ENCODE data around the gene SLC16A6.
"Not testable (repeated sequence)": the region's sequence is repeated elsewhere in the genome, so short reads cannot be mapped to it uniquely, and the experiment has no call there.

SLC16A6 gene

DNA sequence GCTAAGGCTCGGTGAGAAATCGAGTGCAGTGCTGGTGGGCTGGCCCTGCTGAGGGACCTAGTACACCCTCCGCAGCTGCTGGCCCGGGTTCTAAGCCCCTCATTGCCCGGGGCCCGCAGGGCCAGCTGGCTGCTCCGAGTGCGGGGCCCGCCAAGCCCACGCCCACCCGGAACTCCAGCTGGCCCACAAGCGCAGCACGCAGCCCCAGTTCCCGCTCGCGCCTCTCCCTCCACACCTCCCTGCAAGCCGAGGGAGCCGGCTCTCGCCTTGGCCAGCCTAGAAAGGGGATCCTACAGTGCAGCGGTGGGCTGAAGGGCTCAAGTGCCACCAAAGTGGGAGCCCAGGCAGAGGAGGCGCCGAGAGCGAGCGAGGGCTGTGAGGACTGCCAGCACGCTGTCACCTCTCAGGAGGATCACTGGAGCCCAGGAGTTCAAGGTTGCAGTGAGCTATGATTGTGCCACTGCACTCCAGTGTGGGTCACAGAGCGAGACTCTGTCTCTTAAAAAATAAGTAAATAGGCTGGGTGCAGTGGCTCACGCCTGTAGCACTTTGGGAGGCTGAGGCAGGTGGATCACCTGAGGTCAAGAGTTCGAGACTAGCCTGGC is 18.2 kb upstream of the SLC16A6 start:
- DNase-seq, result not testable (repeated sequence)

GRCh38 chr17:68308486-68308885 is 17.6 kb upstream of the SLC16A6 start:
- DNase-seq, result not testable (repeated sequence)

DNA sequence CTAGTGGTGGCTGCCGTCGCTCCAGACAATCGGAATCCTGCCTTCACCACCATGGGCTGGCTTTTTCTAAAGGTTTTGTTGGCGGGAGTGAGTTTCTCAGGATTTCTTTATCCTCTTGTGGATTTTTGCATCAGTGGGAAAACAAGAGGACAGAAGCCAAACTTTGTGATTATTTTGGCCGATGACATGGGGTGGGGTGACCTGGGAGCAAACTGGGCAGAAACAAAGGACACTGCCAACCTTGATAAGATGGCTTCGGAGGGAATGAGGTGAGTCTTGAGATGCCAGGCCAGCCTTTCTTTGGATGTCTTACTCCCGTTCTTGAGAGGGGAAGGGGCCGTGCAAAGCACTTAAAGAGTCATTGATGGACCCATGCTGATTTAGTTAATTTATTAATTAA is 16.5 kb upstream of the SLC16A6 start:
- no peak for DNase-seq

DNA sequence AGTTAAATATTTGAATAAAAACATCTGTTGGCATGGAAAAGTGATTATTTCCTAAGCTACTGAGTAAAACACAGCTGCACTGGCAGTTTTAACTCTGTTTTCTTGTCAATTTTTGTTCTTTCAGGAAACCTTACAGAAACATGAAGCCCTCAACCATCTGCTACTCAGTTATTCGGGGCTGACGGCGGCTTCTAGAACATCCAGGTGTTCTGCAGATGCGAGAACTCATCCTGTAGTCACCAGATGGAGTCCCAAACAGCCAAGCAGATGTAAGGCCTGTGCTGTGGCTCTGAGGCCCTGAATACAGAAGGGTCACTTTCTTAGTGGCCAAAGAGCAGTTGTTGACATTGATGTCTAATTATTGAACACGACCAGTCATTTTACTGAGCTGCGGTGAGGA is 15.9 kb upstream of the SLC16A6 start:
- DNase-seq, result no peak

DNA sequence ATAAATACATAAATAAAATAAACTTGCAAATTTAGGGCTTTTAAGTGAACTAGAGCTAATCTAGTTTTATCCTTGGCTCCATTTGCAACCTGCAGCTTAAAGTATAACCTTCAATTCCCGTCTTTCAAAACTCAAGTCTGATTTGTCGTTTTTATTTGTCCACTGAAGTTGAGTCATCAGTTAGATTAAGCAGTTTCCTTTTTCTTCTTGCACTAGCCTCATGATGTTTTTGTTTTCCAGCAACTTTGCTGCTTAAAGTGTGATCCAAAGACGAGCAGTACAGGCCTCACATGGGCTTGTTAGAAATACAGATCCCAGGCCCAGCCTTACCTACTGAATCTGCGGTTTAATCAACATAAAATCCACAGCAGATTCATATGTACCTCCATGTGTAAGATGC is 14.2 kb upstream of the SLC16A6 start:
- DNase-seq, result no peak

GRCh38 chr17:68304706-68305105 is 13.8 kb upstream of the SLC16A6 start:
- DNase-seq, result no peak

DNA sequence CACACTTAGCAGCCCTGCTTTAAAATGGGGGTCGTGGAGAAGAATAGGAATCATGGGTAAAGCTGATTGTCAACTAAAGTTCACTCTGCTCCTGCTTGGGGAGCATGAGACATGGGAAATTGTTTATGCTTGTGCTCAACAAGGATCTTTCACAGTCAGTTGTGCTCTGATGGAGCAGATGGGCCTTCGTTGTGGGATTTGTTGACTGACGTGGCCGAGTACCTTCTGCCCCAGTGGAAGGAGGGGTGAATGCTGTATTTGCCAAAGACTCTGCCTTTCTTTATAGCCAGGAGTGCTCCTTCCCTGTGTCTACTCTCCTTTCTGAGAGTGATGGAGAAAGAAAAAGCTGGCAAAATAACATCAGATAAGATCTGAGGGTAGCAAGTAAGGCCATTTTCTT is 11.7 kb upstream of the SLC16A6 start:
- no peak for DNase-seq

DNA sequence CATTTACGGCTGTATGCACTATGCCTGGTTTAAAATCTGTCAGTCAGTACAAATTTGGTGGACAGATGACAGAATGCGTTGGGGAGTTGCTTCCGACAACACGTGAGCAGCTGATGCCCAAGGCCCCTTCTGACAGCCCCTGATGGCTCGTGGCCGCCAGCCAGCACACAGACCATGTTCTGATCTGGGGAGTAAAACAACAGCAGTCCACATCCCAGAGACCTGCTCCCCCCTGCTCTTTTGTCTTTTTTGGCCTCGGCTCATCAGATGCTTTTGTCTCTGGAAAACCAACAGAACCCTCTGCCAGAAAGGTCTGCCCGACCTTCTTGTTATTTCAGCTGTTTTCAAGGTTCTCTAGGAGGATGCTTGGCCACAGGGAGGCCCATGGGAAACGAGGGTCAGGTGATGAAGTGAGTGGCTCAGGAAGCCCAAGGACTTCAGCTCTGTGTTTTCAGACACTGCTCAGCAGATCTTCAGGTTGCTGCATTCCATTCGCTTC is 11.2 kb upstream of the SLC16A6 start:
- no peak for DNase-seq

GRCh38 chr17:68301438-68301959 is 10.6 kb upstream of the SLC16A6 start:
- no peak for DNase-seq

- no peak for DNase-seq
Observed at GRCh38 chr17:68299817-68300216, 8.9 kb upstream of the SLC16A6 start.

GRCh38 chr17:68298601-68299000 is 7.7 kb upstream of the SLC16A6 start:
- DNase-seq, result no peak

DNA sequence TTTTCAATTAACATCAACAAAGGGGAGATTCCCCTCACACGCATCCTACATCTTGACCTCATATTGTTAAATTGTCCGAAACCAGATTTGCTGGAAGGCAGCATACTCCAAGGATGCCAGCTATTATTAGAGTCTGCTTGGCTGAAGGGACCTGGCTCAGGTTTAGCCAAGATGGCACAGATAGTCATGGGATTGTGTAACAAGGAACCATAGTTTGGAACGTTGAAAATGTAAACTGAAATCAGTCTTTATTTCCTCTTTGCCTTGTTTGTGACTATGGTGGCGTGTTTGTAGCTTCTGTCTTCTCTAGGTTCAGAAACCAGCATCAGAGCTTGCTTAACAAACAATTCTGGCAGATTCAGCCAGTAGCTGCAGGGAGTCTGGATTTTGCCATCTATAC is 6.3 kb upstream of the SLC16A6 start:
- no peak for DNase-seq

DNA sequence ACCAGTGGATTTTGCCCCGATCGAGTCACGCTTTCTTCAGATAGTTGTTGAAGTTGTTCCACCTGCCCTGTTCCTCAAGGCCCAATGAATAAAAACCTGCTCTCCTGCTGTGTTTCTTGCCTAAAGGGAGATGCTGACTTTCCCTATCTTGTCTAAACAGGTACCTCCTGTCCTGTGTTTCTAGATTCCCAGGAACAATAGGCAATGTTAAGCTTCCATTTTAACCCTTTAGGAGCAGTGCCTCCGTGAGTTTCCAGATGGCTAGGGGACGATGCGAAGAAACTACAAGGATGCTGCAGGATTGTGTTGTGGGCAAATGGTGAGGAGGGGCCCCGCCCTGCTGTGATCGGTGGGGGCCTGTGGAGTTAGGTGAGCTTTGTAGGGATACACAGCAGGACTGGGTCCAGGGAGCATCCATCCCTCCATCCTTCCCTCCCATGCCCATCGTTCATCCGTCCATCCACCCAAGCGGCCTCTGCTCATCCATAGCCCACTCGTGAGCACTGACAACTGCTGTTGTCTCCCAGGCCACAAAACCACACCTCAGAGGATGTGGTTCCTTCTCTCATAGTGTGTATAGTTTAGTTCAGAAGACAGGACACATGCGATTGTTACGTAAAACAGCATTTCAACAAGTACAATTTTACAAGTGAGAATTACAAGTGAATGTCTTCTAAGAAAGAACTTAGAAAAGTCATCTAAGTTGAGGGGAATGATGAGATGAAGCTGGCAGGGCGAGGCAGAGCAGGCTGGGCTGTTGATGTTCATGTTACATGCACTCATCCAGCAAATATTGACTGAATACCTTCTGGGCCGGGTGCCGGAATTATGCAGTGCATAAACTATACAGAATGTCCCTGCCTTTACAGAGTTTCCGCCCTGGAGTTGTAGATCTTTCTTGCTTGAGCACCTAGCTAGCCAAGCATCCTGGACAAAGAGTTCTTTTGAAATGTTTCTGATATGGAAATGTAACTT is 5.6 kb upstream of the SLC16A6 start:
- DNase-seq, result peak; percentile 27 to 36

- peak; percentile 60 to 64 for DNase-seq
Observed at GRCh38 chr17:68295086-68295485, 4.2 kb upstream of the SLC16A6 start.

DNA sequence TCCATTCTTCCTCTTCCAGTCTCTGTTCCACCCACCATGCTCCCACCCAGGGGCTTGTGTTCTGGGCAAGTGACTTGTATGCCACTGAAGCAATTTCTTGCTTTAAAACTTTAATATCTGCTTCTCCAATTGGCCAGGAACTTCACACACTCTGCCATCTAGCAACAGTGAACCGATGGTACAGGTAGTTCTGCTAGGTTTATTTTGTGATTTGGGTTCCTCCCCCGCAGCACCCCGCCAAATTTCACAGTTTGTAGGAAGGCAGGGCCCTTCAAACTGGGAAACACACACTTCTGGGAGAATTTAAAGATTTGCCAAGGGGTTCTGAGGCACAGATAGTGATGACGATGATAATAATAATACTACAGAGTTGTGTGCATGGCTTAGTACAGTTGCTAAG is 3.7 kb upstream of the SLC16A6 start:
- DNase-seq, result no peak

- no peak for DNase-seq
Observed at GRCh38 chr17:68294196-68294555, 3.2 kb upstream of the SLC16A6 start.

GRCh38 chr17:68293490-68294195 is 2.7 kb upstream of the SLC16A6 start:
- DNase-seq, result no peak

GRCh38 chr17:68292689-68293040 is 1.7 kb upstream of the SLC16A6 start:
- no peak for DNase-seq

DNA sequence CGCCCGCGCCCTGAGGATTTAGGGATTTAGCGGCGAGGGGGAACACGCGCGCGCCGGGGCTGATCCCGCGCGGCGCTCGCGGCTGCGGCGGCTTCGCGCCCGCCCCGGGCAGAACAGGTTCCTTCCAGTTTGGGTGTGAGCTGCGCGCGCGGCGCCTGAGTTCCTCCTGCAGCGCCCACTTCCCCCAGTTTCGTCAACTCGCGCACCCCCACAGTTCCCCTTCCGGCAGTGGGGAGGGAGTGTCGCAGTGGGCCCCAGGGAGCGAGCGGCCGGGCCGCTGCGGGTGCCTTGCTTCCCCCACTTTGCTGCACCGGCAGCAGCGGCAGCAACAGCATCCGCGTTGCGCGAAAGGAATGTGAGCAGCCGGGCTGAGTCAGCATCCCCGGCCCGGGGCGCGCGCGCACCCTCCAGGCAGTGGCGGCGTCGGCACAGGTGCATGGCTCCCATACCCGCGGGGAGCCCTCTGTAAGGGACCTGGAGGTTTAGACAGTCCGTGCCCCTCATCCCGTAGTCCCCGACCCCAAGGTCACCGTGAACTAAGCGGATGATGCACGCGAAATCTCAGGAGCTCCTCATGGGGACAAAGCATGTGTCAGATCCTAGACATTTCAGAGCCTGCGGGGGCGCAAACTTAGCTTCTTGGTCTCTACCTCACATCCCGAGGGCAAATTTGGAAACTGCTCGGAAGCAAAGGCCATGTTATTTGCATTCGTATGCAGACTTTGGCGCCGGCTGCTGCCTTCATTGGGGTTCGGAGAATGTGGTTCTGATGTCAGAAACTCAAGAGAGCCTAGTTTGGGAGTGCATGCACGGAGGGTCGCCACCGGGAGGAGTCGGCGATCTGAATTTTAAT is 1.1 kb upstream of the SLC16A6 start:
- DNase-seq, result peak; percentile 86 to 88

DNA sequence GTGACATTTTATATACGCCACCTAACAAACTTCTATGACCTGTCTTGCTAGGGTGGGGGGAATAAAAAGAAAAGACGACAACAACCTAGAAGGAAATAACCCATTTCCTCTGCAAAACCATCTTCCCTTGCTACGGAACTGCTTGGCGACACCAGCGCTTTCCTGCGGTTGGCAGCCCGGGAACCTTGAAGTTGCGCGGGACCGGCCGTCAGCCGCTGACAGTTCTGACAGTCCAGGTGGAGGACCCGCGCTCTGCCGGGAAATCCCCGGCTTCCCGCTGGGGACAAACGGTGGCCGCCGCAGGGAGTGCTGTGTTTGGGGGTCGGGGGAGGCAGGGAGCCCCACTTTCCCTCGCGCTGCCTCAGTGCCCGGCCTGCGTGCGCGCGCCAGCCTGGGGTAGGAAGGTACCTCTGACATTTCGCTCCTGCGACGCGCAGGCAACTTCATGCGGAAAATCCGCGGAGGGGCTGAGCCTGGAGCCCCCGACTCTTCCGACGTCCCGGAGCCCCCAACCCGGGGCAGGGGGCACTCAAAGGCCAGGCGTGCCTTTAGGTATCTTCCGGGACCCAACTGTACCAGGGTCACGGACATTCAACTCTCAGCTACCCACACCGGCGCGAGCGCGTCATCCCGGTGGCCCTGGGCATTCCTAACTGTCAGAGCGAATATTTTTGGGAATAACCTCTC is 516 bp downstream of the SLC16A6 start:
- DNase-seq, result peak; percentile 65

DNA sequence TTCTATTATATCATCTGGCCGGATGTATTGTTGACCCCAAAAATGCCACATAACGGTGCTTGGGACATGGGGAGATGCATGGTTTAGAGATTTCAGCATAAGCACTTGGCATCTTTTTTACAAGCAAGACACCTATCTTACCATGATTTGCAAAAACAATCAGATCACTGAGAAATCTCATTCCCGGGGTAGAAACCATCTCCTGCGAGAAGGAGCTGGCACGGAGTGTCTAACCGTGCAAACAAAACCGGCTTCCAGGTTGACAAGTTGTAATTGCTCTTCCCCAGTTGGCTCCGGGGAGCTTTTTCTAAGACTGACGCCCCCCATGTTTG is 1.0 kb downstream of the SLC16A6 start:
- DNase-seq, result no peak

DNA sequence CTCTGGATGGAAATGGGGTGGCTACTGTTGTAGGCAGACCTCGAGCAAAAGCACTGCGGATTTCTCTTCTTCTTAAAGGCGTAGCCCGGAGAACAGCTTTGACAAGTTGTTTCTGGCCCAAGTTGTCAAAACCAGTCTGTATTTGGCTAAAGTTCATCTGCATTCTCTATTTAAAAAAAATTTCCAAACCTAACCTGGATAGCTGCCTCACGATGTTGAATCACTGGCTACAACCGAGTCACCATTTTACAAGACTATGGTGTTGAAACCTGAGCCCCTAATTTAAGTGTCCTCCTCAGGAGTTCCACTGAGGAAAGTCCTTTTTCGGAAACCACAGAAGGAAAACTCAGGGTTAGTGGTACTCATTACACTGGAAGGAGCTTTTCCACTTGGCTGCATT is 1.5 kb downstream of the SLC16A6 start:
- DNase-seq, result no peak
